ENCODE data around the gene NCKAP5. TPM values are rescaled to one million over a fixed set of nuclear protein-coding genes. Genes with fewer than 3 reads are reported as not detected.

The NCKAP5 gene
- total and polyA plus RNA-seq, 10 donors = 0.39 to 6.0 (median 3.3) TPM

GRCh38 chr2:132909427-132909826 is 658.8 kb downstream of the NCKAP5 start:
- intact Hi-C loops (cut with DNase I; ENCODE audit: low total_unique reads) = no loop called here
- TF ChIP-seq POLR2AphosphoS5 (IDR thresholded peaks at IDR 0.05) (no peak), POLR2A (IDR thresholded peaks at IDR 0.05) (no peak)
- TF ChIP-seq, protein P1, sequence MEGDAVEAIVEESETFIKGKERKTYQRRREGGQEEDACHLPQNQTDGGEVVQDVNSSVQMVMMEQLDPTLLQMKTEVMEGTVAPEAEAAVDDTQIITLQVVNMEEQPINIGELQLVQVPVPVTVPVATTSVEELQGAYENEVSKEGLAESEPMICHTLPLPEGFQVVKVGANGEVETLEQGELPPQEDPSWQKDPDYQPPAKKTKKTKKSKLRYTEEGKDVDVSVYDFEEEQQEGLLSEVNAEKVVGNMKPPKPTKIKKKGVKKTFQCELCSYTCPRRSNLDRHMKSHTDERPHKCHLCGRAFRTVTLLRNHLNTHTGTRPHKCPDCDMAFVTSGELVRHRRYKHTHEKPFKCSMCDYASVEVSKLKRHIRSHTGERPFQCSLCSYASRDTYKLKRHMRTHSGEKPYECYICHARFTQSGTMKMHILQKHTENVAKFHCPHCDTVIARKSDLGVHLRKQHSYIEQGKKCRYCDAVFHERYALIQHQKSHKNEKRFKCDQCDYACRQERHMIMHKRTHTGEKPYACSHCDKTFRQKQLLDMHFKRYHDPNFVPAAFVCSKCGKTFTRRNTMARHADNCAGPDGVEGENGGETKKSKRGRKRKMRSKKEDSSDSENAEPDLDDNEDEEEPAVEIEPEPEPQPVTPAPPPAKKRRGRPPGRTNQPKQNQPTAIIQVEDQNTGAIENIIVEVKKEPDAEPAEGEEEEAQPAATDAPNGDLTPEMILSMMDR (IDR thresholded peaks at IDR 0.05 in 8 of 11, conservative IDR thresholded peaks at IDR 0.05 in 3 of 11) = no peak
- no peak overlapping the region for H3K27ac ChIP-seq
- DNase-seq = no peak
- H3K27me3 ChIP-seq (replicated peaks in 1 of 7) = no peaks in the 10 kb centered on the region
- peaks cover 0 to 17% (median 8%) of the 10 kb centered on the region in 8 donors for H3K9me3 ChIP-seq
- no peak overlapping the region for H3K4me3 ChIP-seq
- H3K36me3 ChIP-seq = no peaks in the 10 kb centered on the region
- no peaks in the 10 kb centered on the region for H3K4me1 ChIP-seq
- WGBS, 5 donors = 87 to 97% (median 89%) methylated on average over 2 of the region's 2 CpGs

DNA sequence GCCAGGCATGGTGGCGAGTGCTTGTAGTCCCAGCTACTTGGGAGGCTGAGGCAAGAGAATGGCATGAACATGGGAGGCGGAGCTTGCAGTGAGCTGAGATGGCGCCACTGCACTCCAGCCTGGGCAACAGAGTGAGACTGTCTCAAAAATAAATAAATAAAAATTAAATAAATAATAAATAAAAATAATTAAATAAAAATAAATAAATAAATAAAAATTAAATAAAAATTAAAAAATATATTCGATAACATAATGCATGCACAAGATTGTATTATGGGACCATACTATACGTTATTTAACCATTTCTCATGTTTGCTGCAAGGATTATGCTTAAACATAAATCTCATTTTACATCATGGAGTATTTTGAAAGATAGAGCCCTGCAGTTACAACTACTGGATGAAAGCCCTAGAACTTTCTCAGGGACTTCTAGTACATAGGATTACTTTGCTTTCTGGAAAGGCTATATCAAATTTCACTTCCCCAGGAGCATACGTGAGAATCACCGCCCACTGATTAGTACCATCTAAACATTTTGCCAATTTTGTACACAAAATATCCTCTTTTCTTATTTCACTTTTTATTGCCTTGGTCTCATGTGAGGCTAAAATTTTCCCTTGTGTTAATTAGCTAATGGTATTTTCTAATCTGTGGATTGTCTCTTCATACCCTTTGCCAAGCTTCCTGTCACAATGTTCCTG is 664.0 kb downstream of the NCKAP5 start:
- Histone ChIP-seq H3K27me3 (replicated peaks in 1 of 7) (no peaks in the 10 kb centered on the region), H3K36me3 (no peaks in the 10 kb centered on the region), H3K27ac (no peak overlapping the region), H3K4me1 (no peaks in the 10 kb centered on the region), H3K4me3 (no peak overlapping the region), H3K9me3 (no peaks in the 10 kb centered on the region)
- no peak for DNase-seq
- intact Hi-C loops (cut with DNase I; ENCODE audit: low total_unique reads) = no loop called here
- TF ChIP-seq, protein P1 (IDR thresholded peaks at IDR 0.05 in 8 of 11, conservative IDR thresholded peaks at IDR 0.05 in 3 of 11) = no peak
- TF ChIP-seq POLR2A (IDR thresholded peaks at IDR 0.05) (no peak), POLR2AphosphoS5 (IDR thresholded peaks at IDR 0.05) (no peak)
- WGBS, 5 donors = 75 to 93% (median 88%) methylated on average over 7 of the region's 7 CpGs

GRCh38 chr2:132902626-132903025 is 665.6 kb downstream of the NCKAP5 start:
- intact Hi-C loops (cut with DNase I; ENCODE audit: low total_unique reads) = no loop called here

GRCh38 chr2:132901661-132902060 is 666.6 kb downstream of the NCKAP5 start:
- intact Hi-C loops (cut with DNase I; ENCODE audit: low total_unique reads) = no loop called here
- H3K27me3 ChIP-seq (replicated peaks in 1 of 7) = no peaks in the 10 kb centered on the region
- H3K27ac ChIP-seq = no peak overlapping the region
- TF ChIP-seq POLR2AphosphoS5 (IDR thresholded peaks at IDR 0.05) (no peak), POLR2A (IDR thresholded peaks at IDR 0.05) (no peak)
- TF ChIP-seq, protein P1 (IDR thresholded peaks at IDR 0.05 in 8 of 11, conservative IDR thresholded peaks at IDR 0.05 in 3 of 11) = no peak
- H3K9me3 ChIP-seq = no peaks in the 10 kb centered on the region
- H3K4me3 ChIP-seq = no peak overlapping the region
- DNase-seq = no peak
- H3K36me3 ChIP-seq = no peaks in the 10 kb centered on the region
- no peaks in the 10 kb centered on the region for H3K4me1 ChIP-seq

More at GRCh38 chr2:132902626-132903025, 665.6 kb downstream of the NCKAP5 start:
- Histone ChIP-seq H3K27me3 (replicated peaks in 1 of 7) (no peaks in the 10 kb centered on the region), H3K27ac (no peak overlapping the region), H3K36me3 (no peaks in the 10 kb centered on the region), H3K4me3 (no peak overlapping the region), H3K9me3 (no peaks in the 10 kb centered on the region), H3K4me1 (no peaks in the 10 kb centered on the region)
- DNase-seq = no peak
- WGBS, 5 donors = 86 to 91% (median 90%) methylated on average over 4 of the region's 4 CpGs
- TF ChIP-seq POLR2AphosphoS5 (IDR thresholded peaks at IDR 0.05) (no peak), POLR2A (IDR thresholded peaks at IDR 0.05) (no peak)

All from spleen (tissue), 11 donors.